ENCODE data around the gene FRAS1.

DNA sequence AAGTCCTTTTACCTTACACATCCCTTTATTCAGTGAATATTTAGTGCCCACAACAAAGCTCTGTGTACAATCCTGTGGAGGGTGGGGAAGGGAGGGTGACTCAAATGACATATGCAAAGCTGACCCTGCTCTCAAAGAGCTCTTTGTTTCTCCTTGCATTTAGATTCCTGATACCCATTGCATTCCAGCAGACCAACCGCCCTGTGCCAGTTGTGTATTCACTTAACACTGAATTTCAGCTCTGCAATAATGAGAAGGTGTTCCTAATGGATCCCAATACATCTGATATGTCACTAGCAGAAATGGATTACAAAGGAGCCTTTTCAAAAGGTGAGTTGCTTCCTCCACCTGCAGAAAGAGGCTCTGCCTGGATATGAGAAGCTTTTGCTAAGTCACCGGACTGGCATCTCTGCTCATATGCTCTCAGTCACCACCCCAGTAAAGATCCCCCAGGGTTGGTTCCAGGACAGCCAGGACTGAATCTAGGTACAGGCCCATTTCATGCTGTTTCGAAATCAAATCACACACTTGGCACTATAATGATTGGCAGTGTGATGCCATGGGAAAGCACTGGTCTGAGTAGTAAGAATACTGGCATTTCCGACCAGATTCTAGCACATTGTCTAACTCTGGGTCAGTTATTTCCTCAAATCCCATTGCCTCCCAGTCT, 477.3 kb downstream of the FRAS1 start:
- TF ChIP-seq, protein P1, sequence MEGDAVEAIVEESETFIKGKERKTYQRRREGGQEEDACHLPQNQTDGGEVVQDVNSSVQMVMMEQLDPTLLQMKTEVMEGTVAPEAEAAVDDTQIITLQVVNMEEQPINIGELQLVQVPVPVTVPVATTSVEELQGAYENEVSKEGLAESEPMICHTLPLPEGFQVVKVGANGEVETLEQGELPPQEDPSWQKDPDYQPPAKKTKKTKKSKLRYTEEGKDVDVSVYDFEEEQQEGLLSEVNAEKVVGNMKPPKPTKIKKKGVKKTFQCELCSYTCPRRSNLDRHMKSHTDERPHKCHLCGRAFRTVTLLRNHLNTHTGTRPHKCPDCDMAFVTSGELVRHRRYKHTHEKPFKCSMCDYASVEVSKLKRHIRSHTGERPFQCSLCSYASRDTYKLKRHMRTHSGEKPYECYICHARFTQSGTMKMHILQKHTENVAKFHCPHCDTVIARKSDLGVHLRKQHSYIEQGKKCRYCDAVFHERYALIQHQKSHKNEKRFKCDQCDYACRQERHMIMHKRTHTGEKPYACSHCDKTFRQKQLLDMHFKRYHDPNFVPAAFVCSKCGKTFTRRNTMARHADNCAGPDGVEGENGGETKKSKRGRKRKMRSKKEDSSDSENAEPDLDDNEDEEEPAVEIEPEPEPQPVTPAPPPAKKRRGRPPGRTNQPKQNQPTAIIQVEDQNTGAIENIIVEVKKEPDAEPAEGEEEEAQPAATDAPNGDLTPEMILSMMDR (IDR thresholded peaks at IDR 0.05) = no peak
- TF ChIP-seq POLR2A (IDR thresholded peaks at IDR 0.05) = no peak

All from prostate gland (tissue), 2 donors.